Tibial nerve (tissue), 3 donors: ENCODE data around the gene EPN1.

ENCODE experiments used
- CTCF ChIP-seq, 5 experiments: fragments of 200-600 bp in 3 of 5; fragments of 450-650 bp in 2 of 5; sonication (generic) in 3 of 5; IDR thresholded peaks; one replicate each; pipeline ENCODE4 v1.5.1; 2016 to 2019; ENCODE audit warnings: antibody characterized with exemption in 5 of 5, mild to moderate bottlenecking in 3 of 5, moderate library complexity in 2 of 5
- POLR2A ChIP-seq, 2 donors: fragments of 450-650 bp; IDR thresholded peaks; one replicate each; pipeline ENCODE4 v1.6.1; 2017; ENCODE audit warnings: antibody characterized with exemption in 2 of 2, mild to moderate bottlenecking in 2 of 2, moderate library complexity in 2 of 2

GRCh38 chr19:55667511-55667910 lies 7.5 kb upstream of the EPN1 start:
- TF ChIP-seq CTCF (IDR thresholded peaks at IDR 0.05) (no peak), POLR2A (IDR thresholded peaks at IDR 0.05) (no peak)
